H9 (cell line): ENCODE results near the gene FAM193B. TPM values are rescaled to one million over a fixed set of nuclear protein-coding genes. Genes with fewer than 3 reads are reported as not detected.

Source experiments
- DNase-seq: peaks from one replicate; pipeline ENCODE4 v3.0.0-alpha.2; 2017
- H2AFZ ChIP-seq: one replicate; pipeline ENCODE4 v1.6.1; 2013; ENCODE audit warnings: mild to moderate bottlenecking, low read length, control low read depth, moderate library complexity
- H2AK5ac ChIP-seq: 2 replicates; pipeline ENCODE4 v1.6.1; 2013; ENCODE audit warnings: low read length, control low read depth, mixed read lengths; ENCODE audit not compliant: insufficient read length
- H2BK120ac ChIP-seq: one replicate; pipeline ENCODE4 v1.6.1; 2013; ENCODE audit warnings: low read depth, mild to moderate bottlenecking, low read length, control low read depth, inconsistent platforms; ENCODE audit not compliant: poor library complexity, severe bottlenecking
- H2BK12ac ChIP-seq: 2 replicates; pipeline ENCODE4 v1.6.1; 2013; ENCODE audit warnings: low read length, control low read depth, mixed read lengths, low read depth; ENCODE audit not compliant: insufficient read length
- H2BK15ac ChIP-seq: 2 replicates; pipeline ENCODE4 v1.6.1; 2013; ENCODE audit warnings: low read depth, low read length, control low read depth
- H2BK20ac ChIP-seq: one replicate; pipeline ENCODE4 v1.6.1; 2013; ENCODE audit warnings: low read depth, mild to moderate bottlenecking, low read length, control low read depth, inconsistent platforms; ENCODE audit not compliant: poor library complexity, severe bottlenecking
- H2BK5ac ChIP-seq: 2 replicates; pipeline ENCODE4 v1.6.1; 2013; ENCODE audit warnings: low read length, control low read depth, mixed read lengths; ENCODE audit not compliant: insufficient read length
- H3K14ac ChIP-seq: 2 replicates; pipeline ENCODE4 v1.6.1; 2013; ENCODE audit warnings: low read length, control low read depth; ENCODE audit not compliant: insufficient read depth
- H3K18ac ChIP-seq: 2 replicates; pipeline ENCODE4 v1.6.1; 2013; ENCODE audit warnings: low read depth, mild to moderate bottlenecking, mixed read lengths, low read length, control low read depth; ENCODE audit not compliant: insufficient read length
- H3K23ac ChIP-seq: 2 replicates; pipeline ENCODE4 v1.6.1; 2013; ENCODE audit warnings: low read length, control low read depth, mixed read lengths, low read depth; ENCODE audit not compliant: insufficient read length
- H3K23me2 ChIP-seq: 2 replicates; pipeline ENCODE4 v1.6.1; 2013; ENCODE audit warnings: low read depth, mild to moderate bottlenecking, mixed read lengths, low read length, control low read depth; ENCODE audit not compliant: insufficient read length, poor library complexity, severe bottlenecking
- H3K27ac ChIP-seq: 2 replicates; pipeline ENCODE4 v1.5.1; 2013; ENCODE audit warnings: low read length, control low read depth, mixed read lengths, low read depth; ENCODE audit not compliant: insufficient read length
- H3K27me3 ChIP-seq: 2 replicates; pipeline ENCODE4 v1.6.1; 2013; ENCODE audit warnings: low read length, control low read depth, inconsistent platforms; ENCODE audit not compliant: insufficient read depth
- H3K4ac ChIP-seq: 2 replicates; pipeline ENCODE4 v1.6.1; 2013; ENCODE audit warnings: low read depth, mild to moderate bottlenecking, control low read depth, inconsistent platforms, low read length, moderate library complexity
- H3K4me1 ChIP-seq: 2 replicates; pipeline ENCODE4 v1.6.1; 2013; ENCODE audit warnings: low read length, control low read depth, inconsistent platforms; ENCODE audit not compliant: insufficient read depth
- H3K4me2 ChIP-seq: 2 replicates; pipeline ENCODE4 v1.6.1; 2013; ENCODE audit warnings: low read length, control low read depth, mixed read lengths; ENCODE audit not compliant: insufficient read length, insufficient read depth
- H3K56ac ChIP-seq: 2 replicates; pipeline ENCODE4 v1.6.1; 2013; ENCODE audit warnings: low read depth, mild to moderate bottlenecking, mixed read lengths, low read length, control low read depth; ENCODE audit not compliant: insufficient read length
- H3K79me1 ChIP-seq: 2 replicates; pipeline ENCODE4 v1.6.1; 2013; ENCODE audit warnings: low read depth, mild to moderate bottlenecking, moderate library complexity, low read length, control low read depth, inconsistent platforms; ENCODE audit not compliant: insufficient read depth, poor library complexity, severe bottlenecking
- H3K79me2 ChIP-seq: 2 replicates; pipeline ENCODE4 v1.6.1; 2013; ENCODE audit warnings: low read length, control low read depth, inconsistent platforms; ENCODE audit not compliant: insufficient read depth
- H3K9ac ChIP-seq: 2 replicates; pipeline ENCODE4 v1.6.1; 2013; ENCODE audit warnings: low read length, control low read depth, mixed read lengths; ENCODE audit not compliant: insufficient read length; ENCODE audit errors: extremely low read depth
- H3K9me3 ChIP-seq: one replicate; pipeline ENCODE4 v1.6.1; 2013; ENCODE audit warnings: low read depth, low read length, inconsistent platforms; ENCODE audit not compliant: control insufficient read depth
- H3T11ph ChIP-seq: one replicate; pipeline ENCODE4 v1.6.1; 2013; ENCODE audit warnings: mild to moderate bottlenecking, low read length, control low read depth, inconsistent platforms
- H4K20me1 ChIP-seq: one replicate; pipeline ENCODE4 v1.6.1; 2013; ENCODE audit not compliant: control insufficient read depth, insufficient read length, insufficient read depth
- H4K5ac ChIP-seq: 2 replicates; pipeline ENCODE4 v1.6.1; 2013; ENCODE audit warnings: low read depth, mild to moderate bottlenecking, mixed read lengths, low read length, control low read depth; ENCODE audit not compliant: insufficient read length
- H4K8ac ChIP-seq: replicated peaks from 2 replicates; pipeline ENCODE4 v1.6.1; 2013; ENCODE audit warnings: low read length, control low read depth, mixed read lengths, low read depth; ENCODE audit not compliant: insufficient read length
- H4K91ac ChIP-seq: 2 replicates; pipeline ENCODE4 v1.6.1; 2013; ENCODE audit warnings: low read depth, mild to moderate bottlenecking, moderate library complexity, mixed read lengths, low read length, control low read depth; ENCODE audit not compliant: insufficient read length
- H3K27ac Mint-ChIP-seq, 3 experiments: 2 replicates in 2 of 3; 3 replicates in 1 of 3; pipeline ENCODE4 v1.8.0; 2020 to 2021; ENCODE audit warnings: mixed read lengths in 3 of 3, mild to moderate bottlenecking in 1 of 3, moderate library complexity in 1 of 3
- H3K27me3 Mint-ChIP-seq: 2 replicates; pipeline ENCODE4 v1.8.0; 2021; ENCODE audit warnings: low read depth, mild to moderate bottlenecking, moderate library complexity, mixed read lengths
- H3K36me3 Mint-ChIP-seq, 3 experiments: 2 replicates in 2 of 3; 3 replicates in 1 of 3; pipeline ENCODE4 v1.8.0; 2020 to 2021; ENCODE audit warnings: low read depth in 3 of 3, mixed read lengths in 3 of 3; ENCODE audit not compliant: insufficient read depth in 1 of 3
- H3K4me1 Mint-ChIP-seq, 2 experiments: 2 replicates each; pipeline ENCODE4 v1.8.0; 2020; ENCODE audit warnings: mixed read lengths in 2 of 2
- H3K4me3 Mint-ChIP-seq, 2 experiments: 2 replicates in 1 of 2; 3 replicates in 1 of 2; pipeline ENCODE4 v1.8.0; 2020 to 2021; ENCODE audit warnings: mild to moderate bottlenecking in 2 of 2, mixed read lengths in 2 of 2, moderate library complexity in 1 of 2
- H3K9me3 Mint-ChIP-seq, 2 experiments: 2 replicates in 1 of 2; 3 replicates in 1 of 2; pipeline ENCODE4 v1.8.0; 2020; ENCODE audit warnings: mild to moderate bottlenecking in 2 of 2, mixed read lengths in 2 of 2, moderate library complexity in 1 of 2
- CTCF ChIP-seq: fragments of 200-600 bp; sonication (generic); conservative IDR thresholded peaks from 3 replicates; pipeline ENCODE4 v1.8.0; 2021; ENCODE audit warnings: antibody characterized with exemption, mild to moderate bottlenecking
- WGBS: extraction: QIAGEN DNeasy Blood & Tissue Kit; methylation state at CpG from one replicate; pipeline ENCODE4 v1.1.7; 2013; ENCODE audit warnings: missing lambda C conversion rate, low lambda C conversion rate, mixed read lengths; ENCODE audit not compliant: insufficient read length; ENCODE audit errors: extremely low coverage; 5-methylcytosine and 5-hydroxymethylcytosine counted together
- total RNA-seq: library from RNA; stranded (reverse); gene quantifications from 2 replicates; pipeline ENCODE4 v1.2.1, GENCODE V29; 2021

FAM193B gene
- total RNA-seq, 1 experiment from 2014 or later, result 71.5 TPM

- Histone ChIP-seq H2BK15ac (no peak overlapping the region), H4K5ac (no peak overlapping the region), H3K79me1 (no peaks in the 10 kb centered on the region), H3K4me2 (no peak overlapping the region), H3K56ac (no peak overlapping the region), H3K4me1 (no peaks in the 10 kb centered on the region; the same call in 1 of the 2 replicates), H4K91ac (no peak overlapping the region), H3K18ac (no peak overlapping the region), H2BK5ac (no peak overlapping the region), H2BK12ac (no peak overlapping the region), H3K27ac (no peak overlapping the region), H4K8ac (no peak overlapping the region), H3K4ac (no peak overlapping the region), H3K9me3 (no peaks in the 10 kb centered on the region), H3K9ac (no peak overlapping the region), H2AFZ (no peak overlapping the region), H3T11ph (no peak overlapping the region), H3K79me2 (no peaks in the 10 kb centered on the region), H3K27me3 (no peaks in the 10 kb centered on the region), H4K20me1 (no peaks in the 10 kb centered on the region), H3K14ac (no peak overlapping the region), H3K23me2 (no peaks in the 10 kb centered on the region), H3K23ac (no peak overlapping the region), H2BK20ac (no peak overlapping the region), H2AK5ac (no peak overlapping the region), H2BK120ac (no peak overlapping the region)
- no peaks in the 10 kb centered on the region for H3K9me3 Mint-ChIP-seq
- H3K36me3 Mint-ChIP-seq, result peaks cover 17 to 43% (median 33%) of the 10 kb centered on the region in 3 experiments
- H3K27me3 Mint-ChIP-seq, result no peaks in the 10 kb centered on the region; the same call in 1 of the 2 replicates
- no peak for DNase-seq
- TF ChIP-seq CTCF, result no peak
- no CpG with 5 or more reads among the region's 17 CpGs for WGBS
- H3K4me3 Mint-ChIP-seq, result no peak overlapping the region
- H3K27ac Mint-ChIP-seq, result peak overlapping the region in 2 of 3 experiments; percentile 61 to 73; a peak in 4 of 7 replicates
- peaks cover 18 to 22% of the 10 kb centered on the region in 2 experiments for H3K4me1 Mint-ChIP-seq
These were observed 46.7 kb downstream of the FAM193B start for GRCh38 chr5:177507596-177508220.
